Breast epithelium (tissue), 4 donors: ENCODE data around the gene FAM9C. TPM values are rescaled to one million over a fixed set of nuclear protein-coding genes. Genes with fewer than 3 reads are reported as not detected.
"Not testable (repeated sequence)": the region's sequence is repeated elsewhere in the genome, so short reads cannot be mapped to it uniquely, and the experiment has no call there.

Source experiments
- DNase-seq, 2 donors: peaks; one replicate each; pipeline ENCODE4 v3.0.0-alpha.2; 2019; ENCODE audit warnings: low spot score in 2 of 2
- H3K27ac ChIP-seq, 2 donors: fragments of 200-600 bp; sonication (generic) in 1 of 2; one replicate each; pipeline ENCODE4 v1.5.1; 2016 to 2019; ENCODE audit warnings: mild to moderate bottlenecking in 1 of 2
- H3K27me3 ChIP-seq, 2 donors: fragments of 200-600 bp; sonication (generic) in 1 of 2; one replicate each; pipeline versions ENCODE4 v1.5.1 to v1.6.0; 2017 to 2019; ENCODE audit warnings: control low read depth in 1 of 2, mild to moderate bottlenecking in 1 of 2
- H3K36me3 ChIP-seq: fragments of 200-600 bp; one replicate; pipeline ENCODE4 v1.5.1; 2019
- H3K4me1 ChIP-seq, 2 donors: fragments of 200-600 bp; sonication (generic); one replicate each; pipeline ENCODE4 v1.5.1; 2016 to 2019; ENCODE audit warnings: control low read depth in 1 of 2
- H3K4me3 ChIP-seq, 3 donors: fragments of 200-600 bp; sonication (generic); 1 replicate in 2 of 3; 2 replicates in 1 of 3; pipeline ENCODE4 v1.5.1; 2016 to 2019; ENCODE audit warnings: mild to moderate bottlenecking in 3 of 3, moderate library complexity in 2 of 3
- H3K9me3 ChIP-seq, 2 donors: fragments of 200-600 bp; sonication (generic) in 1 of 2; one replicate each; pipeline ENCODE4 v1.5.1; 2016 to 2019; ENCODE audit warnings: control low read depth in 1 of 2
- CTCF ChIP-seq, 3 donors: fragments of 450-650 bp; IDR thresholded peaks; one replicate each; pipeline ENCODE4 v1.5.1; 2016 to 2017; ENCODE audit warnings: antibody characterized with exemption in 3 of 3, mild to moderate bottlenecking in 3 of 3, moderate library complexity in 3 of 3
- POLR2A ChIP-seq: fragments of 450-650 bp; IDR thresholded peaks from one replicate; pipeline ENCODE4 v1.6.1; 2016; ENCODE audit warnings: antibody characterized with exemption, mild to moderate bottlenecking, moderate library complexity
- POLR2AphosphoS5 ChIP-seq, 3 donors: sonication (generic); formaldehyde crosslinking; IDR thresholded peaks; one replicate each; pipeline ENCODE4 v1.6.1; 2017; ENCODE audit warnings: antibody characterized with exemption in 3 of 3
- intact Hi-C: fragments of 100-400 bp; cut with DNase I; formaldehyde crosslinking; loops from one replicate; pipeline ENCODE4 v1.15.1; 2023; ENCODE audit warnings: low total_unique reads
- total RNA-seq, 3 donors: library from RNA; depleted of rRNA; stranded (reverse); fragments of >200 nt; gene quantifications; one replicate each; pipeline ENCODE4 v1.1.0, GENCODE V29; 2016

FAM9C gene
- total RNA-seq, 3 donors from 2014 or later = not detected

- Histone ChIP-seq H3K27ac (peak overlapping the region in 1 of 2 donors; percentile 70), H3K9me3 (peaks cover 0 to 6% of the 10 kb centered on the region in 2 donors), H3K4me1 (no peaks in the 10 kb centered on the region), H3K4me3 (no peak overlapping the region), H3K27me3 (no peaks in the 10 kb centered on the region), H3K36me3 (no peaks in the 10 kb centered on the region)
- no peak for TF ChIP-seq CTCF (IDR thresholded peaks at IDR 0.05)
- no peak for TF ChIP-seq POLR2A
- intact Hi-C loops = no loop called here
- no peak for DNase-seq
Observed at GRCh38 chrX:13090027-13090338, 45.6 kb upstream of the FAM9C start.

DNA sequence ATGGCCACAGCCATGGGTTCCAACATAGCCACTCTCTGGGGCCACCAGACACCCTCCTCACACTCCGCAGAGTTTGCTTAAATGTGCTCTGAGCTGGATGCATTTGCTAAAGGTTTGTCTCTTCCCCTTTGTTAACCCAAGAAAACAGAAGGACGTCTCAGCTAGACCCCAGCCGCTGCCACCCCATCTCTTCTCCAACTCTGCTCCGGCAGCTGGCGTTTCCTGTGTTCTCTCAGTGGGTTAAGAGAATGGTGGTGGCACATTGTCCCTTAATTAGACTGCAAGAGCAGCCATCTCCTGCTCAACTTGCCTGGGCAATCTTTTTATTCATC lies 43.7 kb upstream of the FAM9C start:
- Histone ChIP-seq H3K27me3 (no peaks in the 10 kb centered on the region), H3K9me3 (peaks cover 0 to 2% of the 10 kb centered on the region in 2 donors), H3K36me3 (no peaks in the 10 kb centered on the region), H3K4me3 (no peak overlapping the region), H3K4me1 (no peaks in the 10 kb centered on the region), H3K27ac (no peak overlapping the region)
- intact Hi-C loops = no loop called here
- TF ChIP-seq POLR2A (no peak), POLR2AphosphoS5 (IDR thresholded peaks at IDR 0.05) (no peak), CTCF (IDR thresholded peaks at IDR 0.05) (no peak)
- no peak for DNase-seq

- no peak for TF ChIP-seq POLR2AphosphoS5 (IDR thresholded peaks at IDR 0.05)
- no peak for TF ChIP-seq POLR2A
- no peak for TF ChIP-seq CTCF (IDR thresholded peaks at IDR 0.05)
- no peak overlapping the region for H3K27ac ChIP-seq
- H3K9me3 ChIP-seq = no peaks in the 10 kb centered on the region
- H3K4me1 ChIP-seq = no peaks in the 10 kb centered on the region
- no peaks in the 10 kb centered on the region for H3K27me3 ChIP-seq
- H3K4me3 ChIP-seq = no peak overlapping the region
- H3K36me3 ChIP-seq = no peaks in the 10 kb centered on the region
- intact Hi-C loops = no loop called here
- no peak for DNase-seq
Observed at GRCh38 chrX:13087322-13088155, 43.1 kb upstream of the FAM9C start.

DNA sequence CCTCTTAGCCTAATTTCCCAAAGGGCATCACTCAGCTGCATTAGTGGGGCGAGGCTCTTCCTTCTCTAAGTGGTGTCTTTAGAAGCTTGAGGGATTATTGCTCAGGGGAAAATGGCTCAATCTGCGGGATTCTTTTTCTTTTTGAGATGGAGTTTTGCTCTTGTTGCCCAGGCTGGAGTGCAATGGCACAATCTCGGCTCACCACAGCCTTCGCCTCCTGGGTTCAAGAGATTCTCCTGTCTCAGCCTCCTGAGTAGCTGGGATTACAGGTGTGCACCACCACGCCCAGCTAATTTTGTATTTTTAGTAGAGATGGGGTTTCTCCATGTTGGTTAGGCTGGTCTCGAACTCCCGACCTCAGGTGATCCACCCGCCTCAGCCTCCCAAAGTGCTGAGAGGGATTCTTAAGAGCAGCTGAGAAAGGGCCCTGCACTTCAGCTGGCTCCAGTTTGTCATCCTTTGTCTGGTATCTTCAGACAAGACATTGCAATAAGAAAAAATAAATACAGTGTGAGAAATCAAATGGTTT lies 42.4 kb upstream of the FAM9C start:
- intact Hi-C loops, H3K36me3 ChIP-seq, H3K27me3 ChIP-seq, H3K9me3 ChIP-seq, DNase-seq, H3K4me1 ChIP-seq, H3K27ac ChIP-seq, H3K4me3 ChIP-seq: not testable (repeated sequence)

DNA sequence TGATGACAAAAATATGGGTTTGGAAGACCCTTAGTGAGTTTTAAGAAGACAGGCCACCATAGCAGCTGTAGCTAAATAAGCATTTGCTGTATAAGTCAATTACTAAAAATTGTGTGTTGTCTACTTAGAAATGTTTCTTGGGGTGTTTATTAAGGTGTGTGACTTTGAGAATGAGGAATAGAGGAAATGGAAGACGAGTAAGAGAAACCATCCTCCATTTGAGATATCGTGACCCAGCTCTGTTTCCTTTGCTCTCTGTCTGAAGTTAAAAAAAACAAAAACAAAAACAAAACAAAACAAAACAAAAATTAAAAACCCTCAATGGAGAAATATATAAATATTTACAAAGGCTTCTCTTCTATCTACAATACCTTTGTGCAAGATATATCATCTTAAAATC lies 41.7 kb upstream of the FAM9C start:
- Histone ChIP-seq H3K36me3 (no peaks in the 10 kb centered on the region), H3K4me3 (no peak overlapping the region), H3K27me3 (no peaks in the 10 kb centered on the region), H3K4me1 (no peaks in the 10 kb centered on the region), H3K27ac (no peak overlapping the region), H3K9me3 (no peaks in the 10 kb centered on the region)
- intact Hi-C loops = no loop called here
- TF ChIP-seq CTCF (IDR thresholded peaks at IDR 0.05) = no peak
- TF ChIP-seq POLR2A = no peak
- TF ChIP-seq POLR2AphosphoS5 (IDR thresholded peaks at IDR 0.05) = no peak
- no peak for DNase-seq
